ENCODE measurements around the gene GADL1. TPM values are rescaled to one million over a fixed set of nuclear protein-coding genes. Genes with fewer than 3 reads are reported as not detected.
A peak's percentile ranks its signal among the peaks of the same experiment; 100 is the strongest.

The GADL1 gene
- polyA plus RNA-seq, 4 donors, result 0.09 TPM; not detected in 3

GRCh38 chr3:30694148-30694547 lies 200.3 kb downstream of the GADL1 start:
- DNase-seq (no peak), FAIRE-seq (no peak)
- Histone ChIP-seq H3K27ac (ENCODE audit: low read depth in 1 of 3, low read length in 2 of 3) (no peak overlapping the region), H3K4me1 (ENCODE audit: control insufficient read depth in 3 of 3, insufficient read depth in 2 of 3, low read depth in 1 of 3, low read length in 2 of 3) (peaks cover 0 to 13% (median 0%) of the 10 kb centered on the region in 3 donors), H3K27me3 (ENCODE audit: control insufficient read depth in 3 of 3, insufficient read depth in 3 of 3, low read length in 3 of 3) (no peaks in the 10 kb centered on the region), H3K36me3 (ENCODE audit: control insufficient read depth in 3 of 3, insufficient read depth in 2 of 3, low read depth in 1 of 3, low read length in 3 of 3) (peaks cover 4 to 24% (median 9%) of the 10 kb centered on the region in 3 donors), H3K9me3 (ENCODE audit: control insufficient read depth in 2 of 2, insufficient read depth in 1 of 2, low read depth in 1 of 2, low read length in 1 of 2) (no peaks in the 10 kb centered on the region), H3K4me3 (ENCODE audit: low read depth in 1 of 3, low read length in 3 of 3) (no peak overlapping the region)
- WGBS, 3 donors, result 74 to 83% (median 82%) methylated on average over 3 of the region's 3 CpGs

DNA sequence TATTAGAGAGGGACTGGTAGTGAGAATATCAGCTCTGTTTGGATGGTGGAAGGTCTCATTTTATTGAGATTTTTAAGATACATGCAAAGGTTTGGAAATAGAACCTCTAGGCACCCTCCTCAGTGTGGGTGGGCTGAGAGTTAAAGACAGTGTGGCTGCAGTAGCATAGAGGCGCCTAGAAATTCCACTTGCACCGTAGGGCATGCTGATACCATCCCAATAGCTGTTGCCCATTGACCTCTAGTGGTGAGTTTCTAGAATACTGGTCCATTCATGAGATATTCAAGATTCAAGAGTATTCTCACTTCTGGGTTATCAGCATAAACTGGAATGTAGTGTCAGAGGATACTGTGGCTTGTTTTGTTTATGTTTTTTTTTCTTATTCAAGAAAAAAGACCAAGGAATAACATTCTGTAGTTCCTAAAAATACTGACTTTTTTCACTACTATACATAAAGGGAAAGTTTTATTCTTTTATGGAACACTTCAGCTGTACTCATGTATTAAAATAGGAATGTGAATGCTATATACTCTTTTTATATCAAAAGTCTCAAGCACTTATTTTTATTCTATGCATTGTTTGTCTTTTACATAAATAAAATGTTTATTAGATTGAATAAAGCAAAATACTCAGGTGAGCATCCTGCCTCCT lies 200.9 kb downstream of the GADL1 start:
- no peak overlapping the region for H3K4me3 ChIP-seq (ENCODE audit: low read depth in 1 of 3, low read length in 3 of 3)
- FAIRE-seq (peak; percentile 36), DNase-seq (peak; percentile 74)
- peaks cover 2 to 18% (median 3%) of the 10 kb centered on the region in 3 donors for H3K4me1 ChIP-seq (ENCODE audit: control insufficient read depth in 3 of 3, insufficient read depth in 2 of 3, low read depth in 1 of 3, low read length in 2 of 3)
- no peaks in the 10 kb centered on the region for H3K9me3 ChIP-seq (ENCODE audit: control insufficient read depth in 2 of 2, insufficient read depth in 1 of 2, low read depth in 1 of 2, low read length in 1 of 2)
- 2 to 6% (median 3%) methylated on average over 2 of the region's 2 CpGs for WGBS, 3 donors
- H3K36me3 ChIP-seq (ENCODE audit: control insufficient read depth in 3 of 3, insufficient read depth in 2 of 3, low read depth in 1 of 3, low read length in 3 of 3), result peaks cover 4 to 27% (median 10%) of the 10 kb centered on the region in 3 donors
- no peak overlapping the region for H3K27ac ChIP-seq (ENCODE audit: low read depth in 1 of 3, low read length in 2 of 3)
- H3K27me3 ChIP-seq (ENCODE audit: control insufficient read depth in 3 of 3, insufficient read depth in 3 of 3, low read length in 3 of 3), result no peaks in the 10 kb centered on the region

GRCh38 chr3:30692498-30693130 lies 201.8 kb downstream of the GADL1 start:
- H3K27me3 ChIP-seq (ENCODE audit: control insufficient read depth in 3 of 3, insufficient read depth in 3 of 3, low read length in 3 of 3), result no peaks in the 10 kb centered on the region
- 64 to 82% (median 79%) methylated on average over 3 of the region's 3 CpGs for WGBS, 3 donors
- DNase-seq, result no peak
- H3K36me3 ChIP-seq (ENCODE audit: control insufficient read depth in 3 of 3, insufficient read depth in 2 of 3, low read depth in 1 of 3, low read length in 3 of 3), result peaks cover 4 to 27% (median 8%) of the 10 kb centered on the region in 3 donors
- peaks cover 6 to 27% (median 7%) of the 10 kb centered on the region in 3 donors for H3K4me1 ChIP-seq (ENCODE audit: control insufficient read depth in 3 of 3, insufficient read depth in 2 of 3, low read depth in 1 of 3, low read length in 2 of 3)
- H3K27ac ChIP-seq (ENCODE audit: low read depth in 1 of 3, low read length in 2 of 3), result no peak overlapping the region
- H3K4me3 ChIP-seq (ENCODE audit: low read depth in 1 of 3, low read length in 3 of 3), result no peak overlapping the region
- H3K9me3 ChIP-seq (ENCODE audit: control insufficient read depth in 2 of 2, insufficient read depth in 1 of 2, low read depth in 1 of 2, low read length in 1 of 2), result no peaks in the 10 kb centered on the region
- no peak for FAIRE-seq

- Histone ChIP-seq H3K4me3 (ENCODE audit: low read depth in 1 of 3, low read length in 3 of 3) (no peak overlapping the region), H3K36me3 (ENCODE audit: control insufficient read depth in 3 of 3, insufficient read depth in 2 of 3, low read depth in 1 of 3, low read length in 3 of 3) (peaks cover 4 to 27% (median 8%) of the 10 kb centered on the region in 3 donors), H3K4me1 (ENCODE audit: control insufficient read depth in 3 of 3, insufficient read depth in 2 of 3, low read depth in 1 of 3, low read length in 2 of 3) (peaks cover 6 to 27% (median 7%) of the 10 kb centered on the region in 3 donors), H3K27me3 (ENCODE audit: control insufficient read depth in 3 of 3, insufficient read depth in 3 of 3, low read length in 3 of 3) (no peaks in the 10 kb centered on the region), H3K27ac (ENCODE audit: low read depth in 1 of 3, low read length in 2 of 3) (no peak overlapping the region), H3K9me3 (ENCODE audit: control insufficient read depth in 2 of 2, insufficient read depth in 1 of 2, low read depth in 1 of 2, low read length in 1 of 2) (no peaks in the 10 kb centered on the region)
- 92 to 100% (median 100%) methylated on average over 1 of the region's 1 CpG for WGBS, 3 donors
- no peak for FAIRE-seq
- DNase-seq, result no peak
Observed at GRCh38 chr3:30691944-30692343, 202.5 kb downstream of the GADL1 start.

DNA sequence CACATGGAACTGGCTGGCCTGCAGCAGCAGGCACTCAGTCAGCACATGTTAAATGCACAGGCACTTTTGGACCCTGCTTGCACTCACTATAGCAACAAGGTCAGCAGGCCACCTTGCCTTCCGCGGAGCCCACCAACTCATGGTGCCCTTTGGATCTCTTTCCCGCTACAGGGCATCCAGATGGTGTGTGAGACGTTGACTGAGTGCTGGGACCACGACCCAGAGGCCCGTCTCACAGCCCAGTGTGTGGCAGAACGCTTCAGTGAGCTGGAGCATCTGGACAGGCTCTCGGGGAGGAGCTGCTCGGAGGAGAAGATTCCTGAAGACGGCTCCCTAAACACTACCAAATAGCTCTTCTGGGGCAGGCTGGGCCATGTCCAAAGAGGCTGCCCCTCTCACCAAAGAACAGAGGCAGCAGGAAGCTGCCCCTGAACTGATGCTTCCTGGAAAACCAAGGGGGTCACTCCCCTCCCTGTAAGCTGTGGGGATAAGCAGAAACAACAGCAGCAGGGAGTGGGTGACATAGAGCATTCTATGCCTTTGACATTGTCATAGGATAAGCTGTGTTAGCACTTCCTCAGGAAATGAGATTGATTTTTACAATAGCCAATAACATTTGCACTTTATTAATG lies 203.1 kb downstream of the GADL1 start:
- no peak for FAIRE-seq
- peaks cover 6 to 27% (median 7%) of the 10 kb centered on the region in 3 donors for H3K4me1 ChIP-seq (ENCODE audit: control insufficient read depth in 3 of 3, insufficient read depth in 2 of 3, low read depth in 1 of 3, low read length in 2 of 3)
- no peaks in the 10 kb centered on the region for H3K27me3 ChIP-seq (ENCODE audit: control insufficient read depth in 3 of 3, insufficient read depth in 3 of 3, low read length in 3 of 3)
- H3K27ac ChIP-seq (ENCODE audit: low read depth in 1 of 3, low read length in 2 of 3), result no peak overlapping the region
- H3K4me3 ChIP-seq (ENCODE audit: low read depth in 1 of 3, low read length in 3 of 3), result no peak overlapping the region
- peaks cover 4 to 25% (median 8%) of the 10 kb centered on the region in 3 donors for H3K36me3 ChIP-seq (ENCODE audit: control insufficient read depth in 3 of 3, insufficient read depth in 2 of 3, low read depth in 1 of 3, low read length in 3 of 3)
- no peaks in the 10 kb centered on the region for H3K9me3 ChIP-seq (ENCODE audit: control insufficient read depth in 2 of 2, insufficient read depth in 1 of 2, low read depth in 1 of 2, low read length in 1 of 2)
- WGBS, 3 donors, result 71 to 90% (median 86%) methylated on average over 10 of the region's 10 CpGs
- DNase-seq, result no peak

GRCh38 chr3:30690199-30690598 lies 204.3 kb downstream of the GADL1 start:
- H3K27me3 ChIP-seq (ENCODE audit: control insufficient read depth in 3 of 3, insufficient read depth in 3 of 3, low read length in 3 of 3), result no peaks in the 10 kb centered on the region
- peak overlapping the region in 1 of 3 donors; percentile 50 for H3K27ac ChIP-seq (ENCODE audit: low read depth in 1 of 3, low read length in 2 of 3)
- no peaks in the 10 kb centered on the region for H3K9me3 ChIP-seq (ENCODE audit: control insufficient read depth in 2 of 2, insufficient read depth in 1 of 2, low read depth in 1 of 2, low read length in 1 of 2)
- H3K36me3 ChIP-seq (ENCODE audit: control insufficient read depth in 3 of 3, insufficient read depth in 2 of 3, low read depth in 1 of 3, low read length in 3 of 3), result peaks cover 4 to 22% (median 7%) of the 10 kb centered on the region in 3 donors
- peaks cover 6 to 27% (median 7%) of the 10 kb centered on the region in 3 donors for H3K4me1 ChIP-seq (ENCODE audit: control insufficient read depth in 3 of 3, insufficient read depth in 2 of 3, low read depth in 1 of 3, low read length in 2 of 3)
- 64 to 85% (median 83%) methylated on average over 2 of the region's 2 CpGs for WGBS, 3 donors
- DNase-seq (no peak), FAIRE-seq (no peak)
- H3K4me3 ChIP-seq (ENCODE audit: low read depth in 1 of 3, low read length in 3 of 3), result no peak overlapping the region

DNA sequence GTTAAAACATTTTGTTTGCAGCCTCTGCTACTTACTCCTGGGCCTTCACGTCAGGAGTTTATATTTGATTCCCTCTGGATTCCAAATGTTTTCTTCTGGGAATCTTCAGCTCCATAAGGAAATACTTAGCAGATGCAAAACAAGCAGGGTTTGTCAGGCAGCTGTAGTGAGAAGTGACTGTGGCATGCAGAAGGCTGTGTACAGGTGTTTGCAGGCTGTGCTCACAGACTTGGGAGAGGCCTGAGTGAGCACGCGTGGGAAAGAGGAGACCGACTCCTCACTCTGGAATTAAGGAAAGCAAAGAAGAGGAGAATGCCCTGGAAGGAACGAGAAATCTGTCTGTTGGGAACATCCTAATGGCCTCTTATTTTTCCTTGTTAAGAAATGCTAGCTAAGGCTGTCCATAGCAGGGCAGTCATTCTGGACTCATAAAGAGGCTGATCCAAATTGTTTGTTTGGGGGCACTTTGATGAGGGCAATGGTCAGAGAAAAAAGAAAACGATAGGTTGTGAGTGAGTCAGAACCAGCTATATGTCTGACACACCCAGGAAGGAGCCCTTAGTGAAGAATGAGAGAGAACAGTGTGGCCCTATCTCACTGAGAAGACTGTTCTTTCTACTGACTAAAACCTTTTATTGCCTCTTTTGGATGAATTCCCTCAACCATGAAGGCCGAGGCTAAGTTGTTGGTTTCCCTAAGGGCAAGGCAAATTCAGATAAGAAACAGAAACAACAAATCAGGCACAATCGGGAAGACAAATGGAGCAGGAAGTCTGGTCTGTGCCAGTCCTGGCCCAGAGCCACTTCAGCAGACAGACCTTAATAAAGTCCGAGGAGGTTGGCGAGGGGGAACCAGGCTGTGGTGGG lies 205.5 kb downstream of the GADL1 start:
- Histone ChIP-seq H3K36me3 (ENCODE audit: control insufficient read depth in 3 of 3, insufficient read depth in 2 of 3, low read depth in 1 of 3, low read length in 3 of 3) (peaks cover 0 to 15% (median 6%) of the 10 kb centered on the region in 3 donors), H3K27ac (ENCODE audit: low read depth in 1 of 3, low read length in 2 of 3) (peak overlapping the region; percentile 65 to 84 (median 76)), H3K4me3 (ENCODE audit: low read depth in 1 of 3, low read length in 3 of 3) (no peak overlapping the region), H3K9me3 (ENCODE audit: control insufficient read depth in 2 of 2, insufficient read depth in 1 of 2, low read depth in 1 of 2, low read length in 1 of 2) (no peaks in the 10 kb centered on the region), H3K4me1 (ENCODE audit: control insufficient read depth in 3 of 3, insufficient read depth in 2 of 3, low read depth in 1 of 3, low read length in 2 of 3) (peaks cover 6 to 27% (median 7%) of the 10 kb centered on the region in 3 donors), H3K27me3 (ENCODE audit: control insufficient read depth in 3 of 3, insufficient read depth in 3 of 3, low read length in 3 of 3) (no peaks in the 10 kb centered on the region)
- peak; percentile 72 to 87 for DNase-seq
- 12 to 29% (median 23%) methylated on average over 10 of the region's 10 CpGs for WGBS, 3 donors
- FAIRE-seq, result no peak
